Measurements from ENCODE around the gene HOXC5.

- TF ChIP-seq CTCF (IDR thresholded peaks at IDR 0.05), result no peak
- TF ChIP-seq POLR2A (IDR thresholded peaks at IDR 0.05), result no peak
Measured at GRCh38 chr12:54029529-54030441, 3.1 kb upstream of the HOXC5 start.

Data from testis (tissue), 2 donors.